Ovary (tissue), 3 donors: ENCODE results near the gene MUC3A.

Source experiments
- CTCF ChIP-seq, 3 donors: fragments of 450-650 bp in 2 of 3; fragments of 200-600 bp in 1 of 3; IDR thresholded peaks; one replicate each; pipeline versions ENCODE4 v1.5.1 to v1.8.0; 2016 to 2022; ENCODE audit warnings: antibody characterized with exemption in 3 of 3, mild to moderate bottlenecking in 1 of 3
- POLR2A ChIP-seq: fragments of 450-650 bp; IDR thresholded peaks from one replicate; pipeline ENCODE4 v1.6.1; 2017; ENCODE audit warnings: antibody characterized with exemption, mild to moderate bottlenecking, moderate library complexity
- donor health status: DM: no; HTN: no; CAD: no.

- no peak for TF ChIP-seq POLR2A
- no peak for TF ChIP-seq CTCF (IDR thresholded peaks at IDR 0.05)
Measured at GRCh38 chr7:100968031-100968430, 18.7 kb downstream of the MUC3A start.
